Naive thymus-derived CD4-positive, alpha-beta T cell (primary cell): ENCODE measurements around the gene RBMS1. TPM values are rescaled to one million over a fixed set of nuclear protein-coding genes. Genes with fewer than 3 reads are reported as not detected.

Experiments used
- ATAC-seq: fragments of 150-1000 bp; cut with Tn5 transposase; 2 replicates; pipeline ENCODE4 v1.10.0; 2021; ENCODE audit warnings: mild to moderate bottlenecking, moderate library complexity
- CTCF ChIA-PET: fragments of 350-600 bp; sonication (Branson Sonifier 250); formaldehyde crosslinking; loops from one replicate; lab custom pipeline; 2021; ENCODE audit warnings: antibody characterized with exemption; lab: Charles Lee
- POLR2A ChIA-PET: fragments of 350-600 bp; sonication (Branson Sonifier 250); formaldehyde crosslinking; loops from one replicate; lab custom pipeline; 2021; ENCODE audit warnings: antibody characterized with exemption, inconsistent platforms; lab: Charles Lee
- DNase-seq, 9 donors: peaks; one replicate each; pipeline versions ENCODE4 v3.0.0 to v3.0.0-alpha.2; 2020 to 2022; ENCODE audit warnings: mixed read lengths in 1 of 9
- H3K27ac ChIP-seq: one replicate; pipeline ENCODE4 v1.7.0; 2013; ENCODE audit warnings: mild to moderate bottlenecking, low read depth, low read length, moderate library complexity
- H3K27me3 ChIP-seq, 2 donors: one replicate each; pipeline ENCODE4 v1.7.0; 2013; ENCODE audit warnings: low read length in 2 of 2, mild to moderate bottlenecking in 2 of 2, moderate library complexity in 2 of 2; ENCODE audit not compliant: control insufficient read depth in 2 of 2, insufficient read depth in 2 of 2
- H3K36me3 ChIP-seq, 3 experiments: 1 replicate in 2 of 3; 2 replicates in 1 of 3; pipeline ENCODE4 v1.7.0; 2013; ENCODE audit warnings: low read length in 3 of 3, mild to moderate bottlenecking in 3 of 3, moderate library complexity in 1 of 3; ENCODE audit not compliant: insufficient read depth in 3 of 3, control insufficient read depth in 2 of 3
- H3K4me1 ChIP-seq, 2 donors: one replicate each; pipeline ENCODE4 v1.7.0; 2013; ENCODE audit warnings: low read length in 2 of 2, mild to moderate bottlenecking in 2 of 2, moderate library complexity in 1 of 2; ENCODE audit not compliant: control insufficient read depth in 2 of 2, insufficient read depth in 2 of 2
- H3K4me3 ChIP-seq: 2 replicates; pipeline ENCODE4 v1.7.0; 2013; ENCODE audit warnings: mild to moderate bottlenecking, low read length
- H3K9me3 ChIP-seq, 3 experiments: 1 replicate in 2 of 3; 2 replicates in 1 of 3; pipeline ENCODE4 v1.7.0; 2013; ENCODE audit warnings: low read length in 3 of 3; ENCODE audit not compliant: control insufficient read depth in 2 of 3
- H3K27ac Mint-ChIP-seq, 9 donors: one replicate each; pipeline ENCODE4 v1.8.0; 2020 to 2022; ENCODE audit warnings: mixed read lengths in 9 of 9, mild to moderate bottlenecking in 8 of 9, moderate library complexity in 5 of 9, inconsistent platforms in 2 of 9
- H3K27me3 Mint-ChIP-seq, 5 donors: one replicate each; pipeline ENCODE4 v1.8.0; 2021 to 2022; ENCODE audit warnings: mixed read lengths in 5 of 5, mild to moderate bottlenecking in 1 of 5
- H3K36me3 Mint-ChIP-seq, 5 donors: one replicate each; pipeline ENCODE4 v1.8.0; 2020 to 2022; ENCODE audit warnings: mixed read lengths in 5 of 5, mild to moderate bottlenecking in 3 of 5, inconsistent platforms in 1 of 5
- H3K4me1 Mint-ChIP-seq, 7 donors: one replicate each; pipeline ENCODE4 v1.8.0; 2020 to 2022; ENCODE audit warnings: mixed read lengths in 7 of 7, mild to moderate bottlenecking in 3 of 7, inconsistent platforms in 1 of 7
- H3K4me3 Mint-ChIP-seq, 10 donors: one replicate each; pipeline ENCODE4 v1.8.0; 2020 to 2022; ENCODE audit warnings: mild to moderate bottlenecking in 10 of 10, mixed read lengths in 10 of 10, moderate library complexity in 6 of 10, inconsistent platforms in 2 of 10
- H3K9me3 Mint-ChIP-seq, 11 donors: one replicate each; pipeline ENCODE4 v1.8.0; 2020 to 2022; ENCODE audit warnings: mixed read lengths in 11 of 11, mild to moderate bottlenecking in 4 of 11, inconsistent platforms in 1 of 11, moderate library complexity in 1 of 11
- intact Hi-C, 2 donors: fragments of 100-400 bp; cut with micrococcal nuclease; formaldehyde crosslinking; loops; one replicate each; pipeline ENCODE4 v1.15.1; 2023
- polyA plus RNA-seq, 2 donors: library from polyadenylated mRNA; unstranded; fragments of 300-500 nt; fragmentation: Illumina TruSeq; gene quantifications; one replicate each; pipeline ENCODE4 v1.2.3, GENCODE V29; 2021
- total RNA-seq, 6 experiments: library from RNA in 5 of 6; stranded (reverse) in 5 of 6; gene quantifications; 1 replicate in 5 of 6; 2 replicates in 1 of 6; pipeline ENCODE4 v1.2.3 and lab custom pipeline; 2021 to 2026

The RBMS1 gene
- total and polyA plus RNA-seq, 7 experiments from 2014 or later: 74.4 to 137 (median 119) TPM

DNA sequence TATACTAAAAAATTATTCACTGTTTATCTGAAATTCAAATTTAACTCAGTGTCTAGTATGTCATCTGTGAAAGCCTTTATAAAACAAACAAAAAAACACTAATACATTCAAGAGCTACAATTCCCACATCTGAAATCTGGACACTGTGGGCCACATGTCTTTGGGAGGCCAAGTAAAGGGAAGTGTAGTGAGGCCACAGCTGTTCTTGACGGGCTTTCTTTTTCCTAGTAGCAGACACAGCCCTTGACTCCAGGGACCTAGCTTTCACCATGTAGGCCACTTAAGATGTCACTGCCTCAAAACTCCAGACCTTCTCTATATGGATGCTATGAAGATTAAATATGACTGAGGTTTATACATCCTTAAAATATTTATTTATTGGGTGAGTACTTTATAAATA, 91.1 kb downstream of the RBMS1 start:
- Histone ChIP-seq H3K9me3 (no peaks in the 10 kb centered on the region), H3K27me3 (no peaks in the 10 kb centered on the region), H3K4me3 (no peak overlapping the region), H3K27ac (no peak overlapping the region), H3K36me3 (no peaks in the 10 kb centered on the region), H3K4me1 (peaks cover 37 to 74% of the 10 kb centered on the region in 2 donors)
- Mint-ChIP-seq H3K4me3 (peak overlapping the region in 6 of 10 donors; percentile 44 to 99 (median 88)), H3K27me3 (no peaks in the 10 kb centered on the region), H3K4me1 (peaks cover 0 to 62% (median 54%) of the 10 kb centered on the region in 7 donors), H3K27ac (peak overlapping the region in 3 of 9 donors; percentile 13 to 99 (median 91)), H3K36me3 (peaks cover 0 to 21% (median 0%) of the 10 kb centered on the region in 5 donors), H3K9me3 (peaks cover 0 to 3% (median 0%) of the 10 kb centered on the region in 11 donors)
- intact Hi-C loops: loop anchor here in 1 of 2 donors (5.0 kb wide), 1 partner anchor 130 kb away; no protein-coding TSS in a partner anchor
- DNase-seq (no peak), ATAC-seq (no peak)
- ChIA-PET POLR2A (interaction anchor here (0.6 to 1.2 kb wide), 3 partner anchors 53 to 1194 kb away, joined by 3 read pairs; no protein-coding TSS in a partner anchor), CTCF (interaction anchor here (0.9 to 1.0 kb wide), 2 partner anchors 27 to 80 kb away, joined by 3 to 4 read pairs; no protein-coding TSS in a partner anchor)

DNA sequence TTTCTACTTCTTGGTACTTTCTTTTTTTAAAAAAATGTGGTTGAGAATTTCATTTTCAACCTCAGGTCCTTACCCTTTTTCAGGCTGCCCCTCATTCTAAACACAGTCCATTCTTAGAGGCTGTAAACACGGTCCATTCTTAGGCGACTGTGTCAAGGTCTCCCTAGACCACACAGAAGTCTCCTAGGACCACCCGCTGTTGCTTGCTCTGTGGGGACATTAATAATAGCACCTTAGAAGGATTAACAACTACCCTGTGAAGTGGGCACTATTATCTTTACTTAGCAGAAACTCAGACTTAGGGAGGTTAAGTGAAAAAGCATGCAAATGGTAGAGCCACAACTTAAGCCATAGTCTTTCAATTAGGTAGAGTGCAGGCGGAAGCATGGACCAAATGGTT, 91.7 kb downstream of the RBMS1 start:
- POLR2A ChIA-PET: interaction anchor here (1.0 kb wide), 1 partner anchor 53 kb away, joined by 3 read pairs; no protein-coding TSS in a partner anchor
- H3K27ac ChIP-seq: no peak overlapping the region
- ATAC-seq (no peak), DNase-seq (no peak)
- H3K4me3 Mint-ChIP-seq: peak overlapping the region in 5 of 10 donors; percentile 1 to 90 (median 67)
- intact Hi-C loops: loop anchor here in 1 of 2 donors (5.0 kb wide), 1 partner anchor 130 kb away; no protein-coding TSS in a partner anchor
- H3K36me3 ChIP-seq: no peaks in the 10 kb centered on the region
- no peak overlapping the region for H3K4me3 ChIP-seq
- H3K27me3 Mint-ChIP-seq: no peaks in the 10 kb centered on the region
- no peaks in the 10 kb centered on the region for H3K9me3 ChIP-seq
- H3K36me3 Mint-ChIP-seq: peaks cover 0 to 21% (median 0%) of the 10 kb centered on the region in 5 donors
- H3K4me1 Mint-ChIP-seq: peaks cover 0 to 62% (median 54%) of the 10 kb centered on the region in 7 donors
- peaks cover 43 to 80% of the 10 kb centered on the region in 2 donors for H3K4me1 ChIP-seq
- no peaks in the 10 kb centered on the region for H3K27me3 ChIP-seq
- peaks cover 0 to 1% (median 0%) of the 10 kb centered on the region in 11 donors for H3K9me3 Mint-ChIP-seq
- CTCF ChIA-PET: no interaction called here
- H3K27ac Mint-ChIP-seq: peak overlapping the region in 4 of 9 donors; percentile 2 to 99 (median 10)

DNA sequence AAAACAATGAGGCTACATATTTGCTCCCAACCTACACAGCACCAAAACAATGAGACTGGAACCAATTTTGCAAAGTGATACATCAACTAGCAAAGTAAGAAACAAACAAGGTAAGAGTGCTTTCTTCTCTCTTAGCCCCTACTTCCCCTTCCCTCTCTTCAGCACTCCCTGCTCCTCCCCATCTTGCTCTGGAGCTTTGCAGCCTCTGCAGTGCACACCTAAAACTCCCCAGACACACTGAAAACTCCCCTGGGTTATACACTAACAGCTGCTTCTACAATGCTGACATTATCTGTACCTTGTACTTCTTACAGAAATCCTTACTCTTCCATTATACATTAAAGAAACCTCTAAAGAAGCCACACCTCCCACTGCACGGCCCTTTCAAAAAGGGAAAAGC, 93.7 kb downstream of the RBMS1 start:
- H3K4me3 Mint-ChIP-seq: peak overlapping the region in 1 of 10 donors; percentile 58
- H3K36me3 Mint-ChIP-seq: peaks cover 0 to 17% (median 4%) of the 10 kb centered on the region in 5 donors
- peak; percentile 41 for ATAC-seq
- no peaks in the 10 kb centered on the region for H3K9me3 Mint-ChIP-seq
- no peak overlapping the region for H3K4me3 ChIP-seq
- no peaks in the 10 kb centered on the region for H3K9me3 ChIP-seq
- POLR2A ChIA-PET: interaction anchor here (0.7 kb wide), 2 partner anchors 14 to 95 kb away, joined by 3 read pairs; no protein-coding TSS in a partner anchor
- H3K27ac ChIP-seq: no peak overlapping the region
- H3K36me3 ChIP-seq: no peaks in the 10 kb centered on the region
- no peaks in the 10 kb centered on the region for H3K27me3 Mint-ChIP-seq
- no peak for DNase-seq
- H3K4me1 ChIP-seq: peaks cover 38 to 80% of the 10 kb centered on the region in 2 donors
- CTCF ChIA-PET: interaction anchor here (0.7 kb wide), 1 partner anchor 47 kb away, joined by 3 read pairs; no protein-coding TSS in a partner anchor
- intact Hi-C loops: loop anchor here in 1 of 2 donors (5.0 kb wide), 1 partner anchor 128 kb away; no protein-coding TSS in a partner anchor
- no peak overlapping the region for H3K27ac Mint-ChIP-seq
- no peaks in the 10 kb centered on the region for H3K27me3 ChIP-seq
- H3K4me1 Mint-ChIP-seq: peaks cover 0 to 46% (median 42%) of the 10 kb centered on the region in 7 donors

DNA sequence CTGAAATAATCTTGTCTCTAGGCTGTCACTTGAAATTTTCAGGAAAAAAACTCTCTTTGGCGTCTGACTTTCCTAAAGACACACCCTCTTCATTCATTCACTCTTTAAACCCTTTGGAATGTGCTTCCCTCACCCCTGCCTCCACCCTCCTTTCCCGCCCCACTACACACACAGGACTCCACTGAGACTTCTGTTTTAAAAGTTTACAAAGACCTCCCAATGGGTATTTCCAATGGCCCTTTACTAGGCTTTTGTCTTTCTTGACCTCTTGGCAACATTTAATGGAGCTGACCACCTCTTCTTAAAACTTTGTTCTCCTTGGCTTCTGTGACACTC, 96.1 kb downstream of the RBMS1 start:
- peaks cover 40 to 76% of the 10 kb centered on the region in 2 donors for H3K4me1 ChIP-seq
- no peaks in the 10 kb centered on the region for H3K27me3 ChIP-seq
- Mint-ChIP-seq H3K27ac (no peak overlapping the region), H3K4me1 (peaks cover 0 to 45% (median 40%) of the 10 kb centered on the region in 7 donors), H3K27me3 (no peaks in the 10 kb centered on the region), H3K9me3 (no peaks in the 10 kb centered on the region), H3K4me3 (no peak overlapping the region), H3K36me3 (peaks cover 0 to 7% (median 4%) of the 10 kb centered on the region in 5 donors)
- CTCF ChIA-PET: no interaction called here
- H3K4me3 ChIP-seq: no peak overlapping the region
- intact Hi-C loops: no loop called here
- H3K27ac ChIP-seq: no peak overlapping the region
- no peaks in the 10 kb centered on the region for H3K36me3 ChIP-seq
- H3K9me3 ChIP-seq: no peaks in the 10 kb centered on the region
- ATAC-seq: no peak
- DNase-seq: no peak
- POLR2A ChIA-PET: interaction anchor here (1.7 kb wide), 1 partner anchor 30 kb away, joined by 5 read pairs; no protein-coding TSS in a partner anchor

DNA sequence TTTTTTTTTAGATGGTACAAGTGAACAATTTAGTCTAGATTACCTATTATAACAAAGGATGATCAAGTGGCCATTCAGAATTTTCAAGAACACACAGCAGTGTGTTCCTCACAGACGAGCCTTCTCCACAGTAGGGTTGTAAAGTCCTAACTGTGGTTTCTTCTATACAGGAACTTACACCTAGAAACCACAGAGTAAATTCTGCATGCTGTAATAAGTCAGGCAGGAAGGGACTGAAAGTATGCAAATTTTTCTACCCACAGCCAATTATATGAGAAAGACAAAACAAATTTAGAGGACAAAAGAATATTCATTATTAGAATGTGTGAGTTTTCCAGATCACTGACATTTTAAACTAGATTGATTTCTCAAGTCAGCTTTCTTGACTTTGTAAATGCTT, 99.5 kb downstream of the RBMS1 start:
- H3K27me3 Mint-ChIP-seq: no peaks in the 10 kb centered on the region
- DNase-seq (peak in 4 of 9 donors; percentile 27 to 53 (median 48)), ATAC-seq (peak; percentile 94)
- H3K4me3 Mint-ChIP-seq: peak overlapping the region; percentile 29 to 76 (median 60)
- H3K36me3 ChIP-seq: no peaks in the 10 kb centered on the region
- peak overlapping the region; percentile 33 to 88 (median 71) for H3K27ac Mint-ChIP-seq
- intact Hi-C loops: loop anchor here (1.0 to 2.0 kb wide), 2 partner anchors 12 to 17 kb away; no protein-coding TSS in a partner anchor
- no peaks in the 10 kb centered on the region for H3K9me3 Mint-ChIP-seq
- peaks cover 0 to 68% (median 52%) of the 10 kb centered on the region in 7 donors for H3K4me1 Mint-ChIP-seq
- POLR2A ChIA-PET: interaction anchor here (0.8 to 2.6 kb wide), 3 partner anchors 10 to 272 kb away, joined by 3 to 10 read pairs (median 7); no protein-coding TSS in a partner anchor
- H3K27ac ChIP-seq: peak overlapping the region; percentile 26
- H3K4me3 ChIP-seq: no peak overlapping the region
- H3K36me3 Mint-ChIP-seq: peaks cover 4 to 16% (median 8%) of the 10 kb centered on the region in 5 donors
- H3K27me3 ChIP-seq: no peaks in the 10 kb centered on the region
- CTCF ChIA-PET: no interaction called here
- no peaks in the 10 kb centered on the region for H3K9me3 ChIP-seq
- peaks cover 55 to 73% of the 10 kb centered on the region in 2 donors for H3K4me1 ChIP-seq

GRCh38 chr2:160392201-160392600, 101.4 kb downstream of the RBMS1 start:
- Histone ChIP-seq H3K4me3 (no peak overlapping the region), H3K9me3 (no peaks in the 10 kb centered on the region), H3K27ac (no peak overlapping the region), H3K27me3 (no peaks in the 10 kb centered on the region), H3K36me3 (no peaks in the 10 kb centered on the region), H3K4me1 (peaks cover 71 to 73% of the 10 kb centered on the region in 2 donors)
- Mint-ChIP-seq H3K4me3 (peak overlapping the region in 5 of 10 donors; percentile 5 to 73 (median 20)), H3K27ac (peak overlapping the region in 4 of 9 donors; percentile 2 to 88 (median 56)), H3K27me3 (no peaks in the 10 kb centered on the region), H3K36me3 (peaks cover 4 to 17% (median 8%) of the 10 kb centered on the region in 5 donors), H3K9me3 (no peaks in the 10 kb centered on the region), H3K4me1 (peaks cover 0 to 88% (median 71%) of the 10 kb centered on the region in 7 donors)
- intact Hi-C loops: no loop called here
- CTCF ChIA-PET: interaction anchor here (0.6 kb wide), 1 partner anchor 38 kb away, joined by 4 read pairs; no protein-coding TSS in a partner anchor
- POLR2A ChIA-PET: interaction anchor here (1.8 to 2.0 kb wide), 2 partner anchors 15 to 36 kb away, joined by 7 to 8 read pairs; no protein-coding TSS in a partner anchor
- ATAC-seq: no peak
- no peak for DNase-seq
